H1 (cell line): Measurements from ENCODE around the gene RNGTT. TPM values are rescaled to one million over a fixed set of nuclear protein-coding genes. Genes with fewer than 3 reads are reported as not detected.

ENCODE experiments used
- CTCF ChIA-PET: fragments of 300-600 bp; sonication (Branson Sonifier 250); formaldehyde crosslinking; loops from one replicate; lab custom pipeline; 2021; ENCODE audit not compliant: partially characterized antibody; lab: Charles Lee
- POLR2A ChIA-PET: fragments of 300-600 bp; sonication (Branson Sonifier 250); formaldehyde crosslinking; loops from one replicate; lab custom pipeline; 2021; ENCODE audit warnings: inconsistent platforms; ENCODE audit not compliant: partially characterized antibody; lab: Charles Lee
- DNase-seq, 2 experiments: peaks; one replicate each; pipeline versions ENCODE4 v3.0.0 to v3.0.0-alpha.2; 2010 to 2022; ENCODE audit warnings: low spot score in 2 of 2, low read depth in 1 of 2, mixed read lengths in 1 of 2
- FAIRE-seq: peaks from 2 replicates; lab custom pipeline; 2011; peaks lifted over from hg19 to GRCh38; lab: Jason Lieb, UNC
- H2AFZ ChIP-seq: 2 replicates; pipeline ENCODE4 v1.8.1; 2012; ENCODE audit warnings: low read length, inconsistent platforms
- H2AK5ac ChIP-seq: 2 replicates; pipeline ENCODE4 v1.6.1; 2013; ENCODE audit warnings: low read depth, low read length
- H2BK120ac ChIP-seq: replicated peaks from 2 replicates; pipeline ENCODE3; 2013; ENCODE audit warnings: low read depth, low read length, inconsistent platforms
- H2BK12ac ChIP-seq: 2 replicates; pipeline ENCODE4 v1.6.1; 2013; ENCODE audit warnings: low read depth, low read length
- H2BK15ac ChIP-seq: 2 replicates; pipeline ENCODE4 v1.6.1; 2013; ENCODE audit warnings: low read length
- H2BK20ac ChIP-seq: 2 replicates; pipeline ENCODE4 v1.6.1; 2013; ENCODE audit warnings: low read length
- H2BK5ac ChIP-seq: 2 replicates; pipeline ENCODE4 v1.6.1; 2013; ENCODE audit warnings: low read depth, low read length
- H3K14ac ChIP-seq: 2 replicates; pipeline ENCODE4 v1.6.1; 2013; ENCODE audit warnings: inconsistent platforms; ENCODE audit not compliant: insufficient read length
- H3K18ac ChIP-seq: 2 replicates; pipeline ENCODE4 v1.6.1; 2013; ENCODE audit warnings: low read length; ENCODE audit errors: extremely low read depth
- H3K23ac ChIP-seq: 2 replicates; pipeline ENCODE4 v1.6.1; 2013; ENCODE audit warnings: inconsistent platforms; ENCODE audit not compliant: insufficient read length
- H3K23me2 ChIP-seq: 2 replicates; pipeline ENCODE4 v1.6.1; 2013; ENCODE audit warnings: low read depth, low read length
- H3K27ac ChIP-seq: 2 replicates; pipeline ENCODE4 v1.6.1; 2011; ENCODE audit warnings: low read depth, low read length, inconsistent platforms
- H3K27me3 ChIP-seq, 4 experiments: replicated peaks in 1 of 4; 1 replicate in 1 of 4; 2 replicates in 3 of 4; pipeline versions ENCODE4 v1.6.1 to v1.8.1; 2011 to 2013; ENCODE audit warnings: low read length in 3 of 4, mild to moderate bottlenecking in 3 of 4, inconsistent platforms in 2 of 4, mixed read lengths in 2 of 4, moderate library complexity in 1 of 4; ENCODE audit not compliant: control insufficient read depth in 3 of 4, insufficient read depth in 3 of 4; ENCODE audit errors: extremely low read depth in 1 of 4
- H3K36me3 ChIP-seq, 4 experiments: 2 replicates each; pipeline versions ENCODE4 v1.6.1 to v1.8.1; 2011 to 2013; ENCODE audit warnings: mild to moderate bottlenecking in 4 of 4, low read length in 3 of 4, moderate library complexity in 2 of 4, control low read depth in 1 of 4, inconsistent platforms in 1 of 4; ENCODE audit not compliant: insufficient read depth in 4 of 4, control insufficient read depth in 2 of 4
- H3K4ac ChIP-seq: replicated peaks from 2 replicates; pipeline ENCODE3; 2013; ENCODE audit warnings: low read length, low read depth, mixed read lengths, inconsistent platforms; ENCODE audit not compliant: insufficient read length
- H3K4me1 ChIP-seq, 4 experiments: replicated peaks in 1 of 4; 1 replicate in 1 of 4; 2 replicates in 3 of 4; pipeline versions ENCODE4 v1.6.1 to v1.8.1; 2011 to 2013; ENCODE audit warnings: low read length in 3 of 4, inconsistent platforms in 2 of 4, mixed read lengths in 1 of 4; ENCODE audit not compliant: insufficient read depth in 4 of 4, control insufficient read depth in 3 of 4
- H3K4me2 ChIP-seq, 2 experiments: 2 replicates each; pipeline versions ENCODE4 v1.6.1 to v1.8.1; 2011 to 2013; ENCODE audit warnings: low read depth in 2 of 2, low read length in 2 of 2, control low read depth in 1 of 2, inconsistent platforms in 1 of 2, mild to moderate bottlenecking in 1 of 2; ENCODE audit not compliant: insufficient read depth in 1 of 2
- H3K4me3 ChIP-seq, 4 experiments: fragments of 200-600, 300-600 bp in 1 of 4; sonication (generic), shearing (Covaris generic), sonication (Bioruptor Twin) in 1 of 4; 2 replicates each; pipeline versions ENCODE4 v1.5.1 to v1.8.1; 2011 to 2016; ENCODE audit warnings: low read length in 4 of 4, low read depth in 3 of 4, control low read depth in 2 of 4, inconsistent platforms in 2 of 4, mild to moderate bottlenecking in 2 of 4, mixed read lengths in 1 of 4, moderate library complexity in 1 of 4; ENCODE audit not compliant: insufficient read depth in 2 of 4; ENCODE audit errors: extremely low read depth in 1 of 4
- H3K56ac ChIP-seq: replicated peaks from 2 replicates; pipeline ENCODE3; 2013; ENCODE audit warnings: low read depth, mild to moderate bottlenecking, mixed read lengths, low read length, inconsistent platforms; ENCODE audit not compliant: insufficient read length
- H3K79me1 ChIP-seq: 2 replicates; pipeline ENCODE4 v1.6.1; 2013; ENCODE audit warnings: low read depth, low read length, control low read depth
- H3K79me2 ChIP-seq, 2 experiments: 2 replicates each; pipeline versions ENCODE4 v1.6.1 to v1.8.1; 2012 to 2013; ENCODE audit warnings: low read length in 2 of 2, mild to moderate bottlenecking in 2 of 2, inconsistent platforms in 1 of 2; ENCODE audit not compliant: insufficient read depth in 2 of 2, control insufficient read depth in 1 of 2
- H3K9ac ChIP-seq, 4 experiments: replicated peaks in 1 of 4; 1 replicate in 1 of 4; 2 replicates in 3 of 4; pipeline versions ENCODE4 v1.6.1 to v1.8.1; 2011 to 2013; ENCODE audit warnings: low read depth in 3 of 4, low read length in 3 of 4, control low read depth in 2 of 4, mild to moderate bottlenecking in 2 of 4, moderate library complexity in 2 of 4, inconsistent platforms in 1 of 4; ENCODE audit errors: extremely low read depth in 1 of 4
- H3K9me3 ChIP-seq, 2 experiments: 2 replicates each; pipeline versions ENCODE4 v1.6.1 to v1.8.1; 2012 to 2013; ENCODE audit warnings: mild to moderate bottlenecking in 2 of 2, moderate library complexity in 2 of 2, control low read depth in 1 of 2, inconsistent platforms in 1 of 2, low read depth in 1 of 2, low read length in 1 of 2, mixed read lengths in 1 of 2; ENCODE audit not compliant: insufficient read depth in 2 of 2
- H4K20me1 ChIP-seq, 2 experiments: replicated peaks in 1 of 2; 2 replicates each; pipeline versions ENCODE3 to v1.8.1; 2011 to 2013; ENCODE audit warnings: inconsistent platforms in 2 of 2, low read length in 2 of 2, mild to moderate bottlenecking in 1 of 2; ENCODE audit not compliant: insufficient read depth in 2 of 2, control insufficient read depth in 1 of 2
- H4K5ac ChIP-seq: 2 replicates; pipeline ENCODE4 v1.6.1; 2013; ENCODE audit warnings: low read length, low read depth, mixed read lengths, inconsistent platforms; ENCODE audit not compliant: insufficient read length
- H4K8ac ChIP-seq: 2 replicates; pipeline ENCODE4 v1.8.0; 2013; ENCODE audit warnings: mild to moderate bottlenecking, moderate library complexity, low read length, inconsistent platforms; ENCODE audit not compliant: insufficient read depth; ENCODE audit errors: extremely low read depth
- H4K91ac ChIP-seq: replicated peaks from 2 replicates; pipeline ENCODE3; 2013; ENCODE audit warnings: low read length, mixed read lengths, inconsistent platforms; ENCODE audit not compliant: insufficient read length
- ATF2 ChIP-seq: IDR thresholded peaks from 2 replicates; pipeline ENCODE4 v1.6.1; 2012; ENCODE audit warnings: low read length, inconsistent platforms
- JUND ChIP-seq: IDR thresholded peaks from 2 replicates; pipeline ENCODE4 v1.6.1; 2011; ENCODE audit warnings: mild to moderate bottlenecking, improper control_type of control experiment, low read length
- KDM4A ChIP-seq: IDR thresholded peaks from one replicate; pipeline ENCODE4 v1.7.1; 2012; ENCODE audit warnings: low read depth, mild to moderate bottlenecking, moderate library complexity, low read length, inconsistent platforms; ENCODE audit not compliant: severe bottlenecking
- NANOG ChIP-seq: IDR thresholded peaks from 2 replicates; pipeline ENCODE4 v1.6.1; 2011; ENCODE audit warnings: low read length, low read depth, mild to moderate bottlenecking, inconsistent platforms; ENCODE audit not compliant: insufficient read depth, poor library complexity, severe bottlenecking
- RFX5 ChIP-seq: IDR thresholded peaks from 2 replicates; pipeline ENCODE4 v1.6.1; 2011; ENCODE audit warnings: low read depth, low read length, improper control_type of control experiment, borderline replicate concordance
- RNF2 ChIP-seq: fragments of 200-900, 300-1000 bp; sonication (generic); IDR thresholded peaks from 2 replicates; pipeline ENCODE4 v1.7.1; 2016; ENCODE audit warnings: borderline replicate concordance, low read depth, mild to moderate bottlenecking, antibody characterized with exemption, low read length; ENCODE audit not compliant: poor library complexity, severe bottlenecking; ENCODE audit errors: missing control alignments
- SIRT6 ChIP-seq: IDR thresholded peaks from one replicate; pipeline ENCODE4 v1.7.1; 2012; ENCODE audit warnings: low read length, inconsistent platforms
- TAF7 ChIP-seq: optimal IDR thresholded peaks from 2 replicates; pipeline ENCODE3; 2011; ENCODE audit warnings: low read depth, mild to moderate bottlenecking, inconsistent platforms, low read length, moderate library complexity, borderline replicate concordance
- TBP ChIP-seq: IDR thresholded peaks from 2 replicates; pipeline ENCODE4 v1.6.1; 2011; ENCODE audit warnings: low read depth, low read length, improper control_type of control experiment
- WGBS, 2 experiments: shearing (Covaris generic) in 1 of 2; methylation state at CpG; one replicate each; pipeline versions ENCODE4 v1.1.6 to v1.1.7; 2013 to 2015; ENCODE audit warnings: low lambda C conversion rate in 2 of 2, mixed read lengths in 2 of 2, inconsistent platforms in 1 of 2, low coverage in 1 of 2, missing lambda C conversion rate in 1 of 2; ENCODE audit not compliant: insufficient replicate concordance in 2 of 2, insufficient coverage in 1 of 2, insufficient read length in 1 of 2; ENCODE audit errors: extremely low coverage in 1 of 2, missing lambda C conversion rate in 1 of 2; 5-methylcytosine and 5-hydroxymethylcytosine counted together
- polyA plus RNA-seq, 7 experiments: library from polyadenylated mRNA; depleted of rRNA in 3 of 7; stranded (reverse) in 5 of 7; unstranded in 2 of 7; fragments of >200 nt in 5 of 7; fragments of 200-250 nt in 2 of 7; gene quantifications; 1 replicate in 5 of 7; 2 replicates in 1 of 7; 4 replicates in 1 of 7; pipeline versions ENCODE4 v1.2.1 to v1.2.3, GENCODE V29; 2011 to 2013; ENCODE audit warnings: missing spikeins in 2 of 7, mixed read lengths in 2 of 7
- total RNA-seq: library from RNA; stranded (reverse); fragmentation: NEBNext Ultra II Directional; extraction: Animal tissue kit (Norgen Biotek cat#: 25700); gene quantifications from 2 replicates; pipeline ENCODE4 v1.2.1, GENCODE V29; 2021

The RNGTT gene
- total and polyA plus RNA-seq, 2 of the 8 experiments (the other 6 are each of a cell fraction or from before 2014, with no cell fraction given) = 3.6 to 21.2 TPM

- Histone ChIP-seq H3K14ac (no peak overlapping the region), H3K79me1 (no peaks in the 10 kb centered on the region), H3K23me2 (no peaks in the 10 kb centered on the region), H3K27me3 (no peaks in the 10 kb centered on the region), H4K5ac (no peak overlapping the region), H3K9me3 (no peaks in the 10 kb centered on the region), H3K4ac (no peak overlapping the region), H2BK120ac (no peak overlapping the region), H3K23ac (no peak overlapping the region), H2BK5ac (no peak overlapping the region), H2AK5ac (no peak overlapping the region), H3K4me2 (no peak overlapping the region), H2AFZ (no peak overlapping the region), H3K79me2 (no peaks in the 10 kb centered on the region), H4K91ac (no peak overlapping the region), H3K36me3 (no peaks in the 10 kb centered on the region; a peak in 2 of 8 replicates), H3K9ac (no peak overlapping the region), H3K27ac (no peak overlapping the region), H4K20me1 (no peaks in the 10 kb centered on the region), H2BK20ac (no peak overlapping the region), H2BK15ac (no peak overlapping the region), H3K56ac (no peak overlapping the region), H3K4me1 (no peaks in the 10 kb centered on the region), H4K8ac (no peak overlapping the region), H2BK12ac (no peak overlapping the region), H3K4me3 (no peak overlapping the region), H3K18ac (no peak overlapping the region)
- no peak for DNase-seq
- WGBS, 2 experiments = 92% methylated on average over 7 of the region's 7 CpGs; no CpG with 5 or more reads in 1 of the 2 experiments
- no peak for TF ChIP-seq TBP
- no peak for TF ChIP-seq TAF7
- no peak for TF ChIP-seq ATF2
- no peak for TF ChIP-seq KDM4A
- no peak for TF ChIP-seq RFX5
- no peak for TF ChIP-seq JUND
- no peak for TF ChIP-seq SIRT6
- no peak for TF ChIP-seq NANOG
- TF ChIP-seq RNF2 = no peak
- ChIA-PET POLR2A (no interaction called here), CTCF (no interaction called here)
- no peak for FAIRE-seq
Observed at GRCh38 chr6:88840289-88840688, 123.1 kb downstream of the RNGTT start.
